ENCODE results near the gene PLP1. TPM values are rescaled to one million over a fixed set of nuclear protein-coding genes. Genes with fewer than 3 reads are reported as not detected.

The PLP1 gene
- not detected for total RNA-seq
- polyA plus RNA-seq, result not detected

DNA sequence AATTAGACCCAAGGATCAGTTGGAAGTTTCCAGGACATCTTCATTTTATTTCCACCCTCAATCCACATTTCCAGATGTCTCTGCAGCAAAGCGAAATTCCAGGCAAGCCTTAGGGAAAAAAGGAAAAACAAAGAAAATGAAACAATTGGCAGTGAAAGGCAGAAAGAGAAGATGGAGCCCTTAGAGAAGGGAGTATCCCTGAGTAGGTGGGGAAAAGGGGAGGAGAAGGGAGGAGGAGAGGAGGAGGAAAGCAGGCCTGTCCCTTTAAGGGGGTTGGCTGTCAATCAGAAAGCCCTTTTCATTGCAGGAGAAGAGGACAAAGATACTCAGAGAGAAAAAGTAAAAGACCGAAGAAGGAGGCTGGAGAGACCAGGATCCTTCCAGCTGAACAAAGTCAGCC, at the start of gene PLP1:
PLP1 (plus strand) TSS at position 295 of the 400 bp plus-strand sequence. CDS start 156 bp downstream, outside the sequence.
- intact Hi-C loops (cut with micrococcal nuclease), result no loop called here
- Mint-ChIP-seq H3K4me3 (no peak within 1 kb of the TSS), H3K4me1 (no peaks in the 10 kb centered on the region), H3K9me3 (no peaks in the 10 kb centered on the region), H3K27me3 (peaks cover 7 to 8% of the 10 kb centered on the region in 2 donors), H3K36me3 (no peaks in the 10 kb centered on the region), H3K27ac (no peak within 1 kb of the TSS)
- no peaks in the 10 kb centered on the region for H3K36me3 ChIP-seq (ENCODE audit: insufficient read depth, low read length)
- no peak for DNase-seq
- no peak within 1 kb of the TSS for H3K4me3 ChIP-seq (ENCODE audit: low read length in 2 of 2)
- ChIA-PET POLR2A (ENCODE audit: partially characterized antibody) (no interaction called here), CTCF (ENCODE audit: partially characterized antibody) (no interaction called here)
- no peaks in the 10 kb centered on the region for H3K4me1 ChIP-seq (ENCODE audit: insufficient read depth, low read length)
- H3K27me3 ChIP-seq (ENCODE audit: insufficient read depth, low read length), result no peaks in the 10 kb centered on the region
- no peaks in the 10 kb centered on the region for H3K9me3 ChIP-seq (ENCODE audit: control insufficient read depth in 1 of 2, low read length in 2 of 2)
- no peak within 1 kb of the TSS for H3K27ac ChIP-seq (ENCODE audit: low read depth, low read length)

- ChIA-PET POLR2A (ENCODE audit: partially characterized antibody) (no interaction called here), CTCF (ENCODE audit: partially characterized antibody) (no interaction called here)
- Mint-ChIP-seq H3K9me3 (no peaks in the 10 kb centered on the region), H3K4me1 (no peaks in the 10 kb centered on the region), H3K36me3 (no peaks in the 10 kb centered on the region), H3K27me3 (peaks cover 0 to 2% of the 10 kb centered on the region in 2 donors), H3K4me3 (no peak overlapping the region), H3K27ac (no peak overlapping the region)
- Histone ChIP-seq H3K27me3 (ENCODE audit: insufficient read depth, low read length) (no peaks in the 10 kb centered on the region), H3K4me3 (ENCODE audit: low read length in 2 of 2) (no peak overlapping the region), H3K27ac (ENCODE audit: low read depth, low read length) (no peak overlapping the region), H3K4me1 (ENCODE audit: insufficient read depth, low read length) (no peaks in the 10 kb centered on the region), H3K9me3 (ENCODE audit: control insufficient read depth in 1 of 2, low read length in 2 of 2) (no peaks in the 10 kb centered on the region), H3K36me3 (ENCODE audit: insufficient read depth, low read length) (no peaks in the 10 kb centered on the region)
- intact Hi-C loops (cut with micrococcal nuclease), result no loop called here
- no peak for DNase-seq
Measured at GRCh38 chrX:103727115-103727514, 49.5 kb upstream of the PLP1 start.

GRCh38 chrX:103729015-103729414, 47.6 kb upstream of the PLP1 start:
- peaks cover 2 to 4% of the 10 kb centered on the region in 2 donors for H3K27me3 Mint-ChIP-seq
- no peaks in the 10 kb centered on the region for H3K4me1 Mint-ChIP-seq
- no peak overlapping the region for H3K27ac ChIP-seq (ENCODE audit: low read depth, low read length)
- no peaks in the 10 kb centered on the region for H3K4me1 ChIP-seq (ENCODE audit: insufficient read depth, low read length)
- intact Hi-C loops (cut with micrococcal nuclease), result no loop called here
- H3K9me3 ChIP-seq (ENCODE audit: control insufficient read depth in 1 of 2, low read length in 2 of 2), result no peaks in the 10 kb centered on the region
- no peak for DNase-seq
- H3K4me3 Mint-ChIP-seq, result no peak overlapping the region
- no peaks in the 10 kb centered on the region for H3K36me3 ChIP-seq (ENCODE audit: insufficient read depth, low read length)
- no peaks in the 10 kb centered on the region for H3K9me3 Mint-ChIP-seq
- CTCF ChIA-PET (ENCODE audit: partially characterized antibody), result interaction anchor here (1.0 kb wide), 1 partner anchor 17 kb away, joined by 3 read pairs; no protein-coding TSS in a partner anchor
- no peaks in the 10 kb centered on the region for H3K27me3 ChIP-seq (ENCODE audit: insufficient read depth, low read length)
- no peak overlapping the region for H3K27ac Mint-ChIP-seq
- no peaks in the 10 kb centered on the region for H3K36me3 Mint-ChIP-seq
- H3K4me3 ChIP-seq (ENCODE audit: low read length in 2 of 2), result no peak overlapping the region
- POLR2A ChIA-PET (ENCODE audit: partially characterized antibody), result no interaction called here

DNA sequence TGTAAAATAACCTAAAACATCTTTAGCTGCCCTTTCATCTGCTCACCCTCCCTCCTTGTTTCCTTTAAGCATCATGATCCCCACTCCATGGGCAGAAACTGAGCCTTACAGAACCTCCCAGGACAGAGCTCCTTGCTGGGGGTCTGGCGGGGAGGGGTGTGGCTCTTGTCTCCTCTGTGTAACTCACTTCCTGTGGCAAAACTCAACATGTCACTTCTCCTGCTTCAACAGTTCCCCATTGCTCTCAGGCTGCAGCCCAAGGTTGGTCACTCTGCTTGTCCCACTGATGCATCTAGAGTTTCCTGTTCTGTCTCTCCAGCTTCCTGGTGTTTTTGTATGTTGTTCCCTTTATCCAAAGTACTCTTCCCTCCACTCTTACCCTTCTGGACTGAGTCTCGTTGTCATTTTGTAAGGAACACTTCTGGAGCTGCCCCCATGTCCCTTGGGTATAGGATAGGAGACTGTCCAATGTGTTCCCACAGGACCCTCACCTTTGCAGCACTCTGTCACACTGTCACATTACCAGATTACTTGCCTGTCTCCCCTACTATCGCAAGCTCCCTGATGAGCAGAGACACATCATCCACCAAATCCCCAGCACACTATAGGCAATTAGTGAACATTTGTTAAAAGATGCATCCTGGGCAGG, 46.4 kb upstream of the PLP1 start:
- DNase-seq, result no peak
- peaks cover 2 to 4% of the 10 kb centered on the region in 2 donors for H3K27me3 Mint-ChIP-seq
- Histone ChIP-seq H3K27ac (ENCODE audit: low read depth, low read length) (no peak overlapping the region), H3K9me3 (ENCODE audit: control insufficient read depth in 1 of 2, low read length in 2 of 2) (no peaks in the 10 kb centered on the region), H3K36me3 (ENCODE audit: insufficient read depth, low read length) (no peaks in the 10 kb centered on the region), H3K4me1 (ENCODE audit: insufficient read depth, low read length) (no peaks in the 10 kb centered on the region), H3K27me3 (ENCODE audit: insufficient read depth, low read length) (no peaks in the 10 kb centered on the region), H3K4me3 (ENCODE audit: low read length in 2 of 2) (no peak overlapping the region)
- H3K4me3 Mint-ChIP-seq, result no peak overlapping the region
- ChIA-PET CTCF (ENCODE audit: partially characterized antibody) (interaction anchor here (1.2 kb wide), 1 partner anchor 18 kb away, joined by 3 read pairs; no protein-coding TSS in a partner anchor), POLR2A (ENCODE audit: partially characterized antibody) (no interaction called here)
- no peaks in the 10 kb centered on the region for H3K36me3 Mint-ChIP-seq
- no peak overlapping the region for H3K27ac Mint-ChIP-seq
- intact Hi-C loops (cut with micrococcal nuclease), result no loop called here
- H3K4me1 Mint-ChIP-seq, result no peaks in the 10 kb centered on the region
- H3K9me3 Mint-ChIP-seq, result no peaks in the 10 kb centered on the region

- no peaks in the 10 kb centered on the region for H3K4me1 ChIP-seq (ENCODE audit: insufficient read depth, low read length)
- H3K27me3 ChIP-seq (ENCODE audit: insufficient read depth, low read length), result no peaks in the 10 kb centered on the region
- H3K27me3 Mint-ChIP-seq, result peaks cover 2 to 4% of the 10 kb centered on the region in 2 donors
- no peak overlapping the region for H3K4me3 Mint-ChIP-seq
- no peak overlapping the region for H3K27ac ChIP-seq (ENCODE audit: low read depth, low read length)
- no peaks in the 10 kb centered on the region for H3K4me1 Mint-ChIP-seq
- H3K4me3 ChIP-seq (ENCODE audit: low read length in 2 of 2), result no peak overlapping the region
- intact Hi-C loops (cut with micrococcal nuclease), result no loop called here
- H3K9me3 ChIP-seq (ENCODE audit: control insufficient read depth in 1 of 2, low read length in 2 of 2), result no peaks in the 10 kb centered on the region
- H3K36me3 Mint-ChIP-seq, result no peaks in the 10 kb centered on the region
- no peaks in the 10 kb centered on the region for H3K9me3 Mint-ChIP-seq
- CTCF ChIA-PET (ENCODE audit: partially characterized antibody), result interaction anchor here (1.2 kb wide), 1 partner anchor 18 kb away, joined by 3 read pairs; no protein-coding TSS in a partner anchor
- POLR2A ChIA-PET (ENCODE audit: partially characterized antibody), result no interaction called here
- no peaks in the 10 kb centered on the region for H3K36me3 ChIP-seq (ENCODE audit: insufficient read depth, low read length)
- no peak for DNase-seq
- H3K27ac Mint-ChIP-seq, result no peak overlapping the region
Measured at GRCh38 chrX:103730796-103731493, 45.7 kb upstream of the PLP1 start.

GRCh38 chrX:103733017-103733416, 43.6 kb upstream of the PLP1 start:
- H3K4me3 ChIP-seq (ENCODE audit: low read length in 2 of 2), result no peak overlapping the region
- Mint-ChIP-seq H3K27me3 (peaks cover 2 to 4% of the 10 kb centered on the region in 2 donors), H3K27ac (no peak overlapping the region), H3K4me3 (no peak overlapping the region), H3K9me3 (no peaks in the 10 kb centered on the region), H3K4me1 (no peaks in the 10 kb centered on the region), H3K36me3 (no peaks in the 10 kb centered on the region)
- intact Hi-C loops (cut with micrococcal nuclease), result no loop called here
- no peaks in the 10 kb centered on the region for H3K27me3 ChIP-seq (ENCODE audit: insufficient read depth, low read length)
- no peak for DNase-seq
- ChIA-PET POLR2A (ENCODE audit: partially characterized antibody) (no interaction called here), CTCF (ENCODE audit: partially characterized antibody) (no interaction called here)
- H3K27ac ChIP-seq (ENCODE audit: low read depth, low read length), result no peak overlapping the region
- H3K9me3 ChIP-seq (ENCODE audit: control insufficient read depth in 1 of 2, low read length in 2 of 2), result no peaks in the 10 kb centered on the region
- H3K36me3 ChIP-seq (ENCODE audit: insufficient read depth, low read length), result no peaks in the 10 kb centered on the region
- no peaks in the 10 kb centered on the region for H3K4me1 ChIP-seq (ENCODE audit: insufficient read depth, low read length)

- H3K9me3 Mint-ChIP-seq, result no peaks in the 10 kb centered on the region
- CTCF ChIA-PET (ENCODE audit: partially characterized antibody), result no interaction called here
- H3K4me3 Mint-ChIP-seq, result no peak overlapping the region
Measured at GRCh38 chrX:103734125-103734760, 42.4 kb upstream of the PLP1 start.

More at GRCh38 chrX:103734125-103734760, 42.4 kb upstream of the PLP1 start:
- Mint-ChIP-seq H3K36me3 (no peaks in the 10 kb centered on the region), H3K27me3 (peaks cover 2 to 4% of the 10 kb centered on the region in 2 donors), H3K27ac (no peak overlapping the region), H3K4me1 (no peaks in the 10 kb centered on the region)
- H3K4me1 ChIP-seq (ENCODE audit: insufficient read depth, low read length), result no peaks in the 10 kb centered on the region
- no peaks in the 10 kb centered on the region for H3K36me3 ChIP-seq (ENCODE audit: insufficient read depth, low read length)
- intact Hi-C loops (cut with micrococcal nuclease), result no loop called here
- DNase-seq, result no peak
- POLR2A ChIA-PET (ENCODE audit: partially characterized antibody), result no interaction called here
- no peaks in the 10 kb centered on the region for H3K27me3 ChIP-seq (ENCODE audit: insufficient read depth, low read length)
- H3K9me3 ChIP-seq (ENCODE audit: control insufficient read depth in 1 of 2, low read length in 2 of 2), result no peaks in the 10 kb centered on the region
- H3K27ac ChIP-seq (ENCODE audit: low read depth, low read length), result no peak overlapping the region
- H3K4me3 ChIP-seq (ENCODE audit: low read length in 2 of 2), result no peak overlapping the region

Measured in CD4-positive, alpha-beta memory T cell (primary cell).